SH-SY5Y (cell line): ENCODE results near the gene B4GALT5.

Experiments
- GATA2 ChIP-seq: IDR thresholded peaks from 2 replicates; pipeline ENCODE4 v1.6.1; 2011; ENCODE audit warnings: mild to moderate bottlenecking, low read depth, low read length
- GATA3 ChIP-seq: IDR thresholded peaks from 2 replicates; pipeline ENCODE4 v1.6.1; 2011; ENCODE audit warnings: low read depth, mild to moderate bottlenecking, low read length, moderate library complexity

The B4GALT5 gene

GRCh38 chr20:49712646-49712995 is 1.1 kb downstream of the B4GALT5 start:
- TF ChIP-seq GATA3, result no peak
- no peak for TF ChIP-seq GATA2

GRCh38 chr20:49712118-49712517 is 1.6 kb downstream of the B4GALT5 start:
- TF ChIP-seq GATA3 (no peak), GATA2 (no peak)

DNA sequence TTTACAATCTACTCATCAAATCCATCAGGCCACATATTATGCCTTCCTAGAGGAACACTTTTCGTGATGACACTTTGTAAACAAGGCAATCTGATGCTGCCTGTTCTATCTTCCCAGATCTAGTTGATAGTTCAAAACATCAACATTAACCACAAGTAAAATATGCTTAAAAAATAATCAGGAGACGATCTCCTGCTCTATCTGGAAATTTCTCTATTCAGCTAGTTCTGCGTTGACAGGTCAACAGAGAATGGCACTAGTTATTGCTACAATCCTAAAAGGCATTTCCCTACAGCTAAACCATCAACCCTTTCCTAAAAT is 2.1 kb downstream of the B4GALT5 start:
- TF ChIP-seq GATA2 (peak; percentile 23; the same call in 1 of the 2 replicates), GATA3 (no peak)

GRCh38 chr20:49710971-49711666 is 2.6 kb downstream of the B4GALT5 start:
- TF ChIP-seq GATA2 (no peak), GATA3 (no peak)

- no peak for TF ChIP-seq GATA3
- TF ChIP-seq GATA2, result no peak
Observed at GRCh38 chr20:49707118-49707517, 6.6 kb downstream of the B4GALT5 start.

DNA sequence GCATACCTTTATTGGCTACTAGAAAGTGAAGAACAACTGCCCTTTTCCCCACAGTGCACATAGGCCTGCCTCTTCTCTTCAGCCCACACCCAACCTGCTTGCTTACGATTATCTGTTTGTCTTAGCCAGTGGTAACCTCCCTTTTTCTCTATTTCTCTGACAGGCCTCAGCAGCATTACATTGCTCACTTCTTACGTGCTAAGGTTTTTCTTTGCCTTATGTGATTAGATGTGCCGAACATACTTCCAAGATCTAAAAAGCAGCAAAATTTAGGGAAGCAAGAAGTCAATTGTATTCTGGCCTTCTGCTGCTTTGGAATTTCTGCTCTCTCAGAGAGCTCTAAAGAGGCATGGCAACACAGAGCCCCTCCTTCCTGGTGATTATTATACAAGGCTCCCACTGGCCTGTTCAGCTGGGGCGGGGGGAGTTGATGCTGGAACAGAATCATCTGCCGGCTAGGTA is 7.0 kb downstream of the B4GALT5 start:
- TF ChIP-seq GATA2, result no peak
- no peak for TF ChIP-seq GATA3

- TF ChIP-seq GATA2 (no peak), GATA3 (no peak)
Observed at GRCh38 chr20:49705358-49705757, 8.3 kb downstream of the B4GALT5 start.

DNA sequence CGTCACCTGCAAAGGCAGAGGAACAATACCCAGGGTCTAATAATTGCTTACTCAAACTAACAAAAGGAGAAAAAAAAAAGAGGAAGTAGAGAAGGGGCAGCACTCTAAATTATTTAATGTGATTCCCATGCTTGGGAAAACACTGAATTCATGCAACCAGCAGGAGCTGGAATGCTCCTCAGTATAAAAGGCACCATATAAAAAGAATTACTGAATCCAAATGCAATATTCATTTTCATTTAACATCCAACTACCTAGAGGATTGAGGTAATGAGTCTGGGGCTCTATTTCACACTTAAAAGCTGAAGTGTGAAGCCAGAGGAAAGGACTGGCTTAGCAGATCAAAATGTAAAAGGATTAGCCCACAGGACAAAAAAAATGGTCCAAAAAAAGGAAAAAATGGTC is 8.7 kb downstream of the B4GALT5 start:
- no peak for TF ChIP-seq GATA2
- TF ChIP-seq GATA3, result no peak

DNA sequence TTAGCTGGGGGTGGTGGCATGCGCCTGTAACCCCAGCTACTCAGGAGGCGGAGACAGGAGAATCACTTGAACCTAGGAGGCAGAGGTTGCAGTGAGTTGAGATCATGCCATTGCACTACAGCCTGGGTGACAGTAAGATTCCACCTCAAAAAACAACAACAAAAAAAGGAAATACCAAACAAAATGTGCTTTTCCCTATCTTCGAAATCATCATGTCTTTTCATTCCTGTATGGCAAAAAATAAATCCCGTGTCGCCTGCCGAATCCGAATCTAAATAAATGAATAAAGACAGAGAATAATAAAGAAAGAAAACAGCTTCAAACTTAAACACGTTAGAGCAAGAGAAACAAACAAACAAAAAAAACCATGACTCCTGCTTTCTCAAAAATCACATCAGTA is 11.8 kb downstream of the B4GALT5 start:
- TF ChIP-seq GATA3 (no peak), GATA2 (no peak)

GRCh38 chr20:49701241-49701790 is 12.4 kb downstream of the B4GALT5 start:
- no peak for TF ChIP-seq GATA3
- peak; percentile 54 for TF ChIP-seq GATA2

DNA sequence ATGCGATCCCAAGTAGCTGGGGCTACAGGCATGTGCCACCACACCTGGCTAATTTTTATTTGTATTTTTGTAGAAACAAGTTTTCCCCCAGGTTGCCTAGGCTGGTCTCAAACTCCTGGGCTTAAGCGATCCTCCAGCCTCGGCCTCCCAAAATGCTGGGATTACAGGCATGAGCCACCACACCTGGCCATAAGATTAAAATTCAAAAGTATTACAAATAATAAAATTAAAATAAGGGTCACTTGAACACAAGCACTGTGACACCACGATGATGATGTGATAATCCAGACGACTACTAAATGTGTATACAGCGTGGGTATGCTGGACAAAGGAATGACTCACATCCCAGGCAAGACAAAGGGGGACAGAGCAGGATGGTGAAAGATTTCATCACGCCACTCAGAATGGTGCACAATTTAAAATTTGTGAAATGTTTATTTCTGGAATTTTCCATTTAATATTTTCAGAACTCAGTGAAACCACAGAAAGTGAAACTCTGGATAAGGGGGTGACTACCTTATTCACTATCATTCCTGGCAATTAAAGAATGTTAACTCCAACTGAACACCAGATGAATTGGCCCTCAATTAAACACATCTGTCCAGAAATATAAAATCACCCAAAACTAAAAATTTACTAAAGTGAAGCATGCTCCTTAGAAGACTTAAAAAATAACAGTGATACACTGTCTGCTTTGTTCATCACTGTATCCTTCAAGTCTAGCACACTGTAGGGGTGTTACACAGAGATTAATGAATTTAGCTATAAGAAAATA is 13.1 kb downstream of the B4GALT5 start:
- TF ChIP-seq GATA2 (no peak), GATA3 (no peak)

- peak; percentile 25; the same call in 1 of the 2 replicates for TF ChIP-seq GATA2
- no peak for TF ChIP-seq GATA3
Observed at GRCh38 chr20:49699200-49699992, 14.3 kb downstream of the B4GALT5 start.

GRCh38 chr20:49698477-49698876 is 15.2 kb downstream of the B4GALT5 start:
- TF ChIP-seq GATA2, result no peak
- no peak for TF ChIP-seq GATA3

- TF ChIP-seq GATA2 (no peak), GATA3 (no peak)
Observed at GRCh38 chr20:49697071-49697470, 16.6 kb downstream of the B4GALT5 start.
